BLaER1 (cell line): ENCODE data around the gene WDR20.

Experiments
- H3K27ac ChIP-seq: shearing (Covaris generic); formaldehyde crosslinking; 2 replicates; pipeline ENCODE4 v1.8.1; 2022
- H3K27me3 ChIP-seq: shearing (Covaris generic); formaldehyde crosslinking; 2 replicates; pipeline ENCODE4 v1.8.1; 2022
- H3K36me3 ChIP-seq: shearing (Covaris generic); formaldehyde crosslinking; 2 replicates; pipeline ENCODE4 v1.8.1; 2022
- H3K4me1 ChIP-seq: shearing (Covaris generic); formaldehyde crosslinking; 2 replicates; pipeline ENCODE4 v1.8.1; 2022
- H3K4me2 ChIP-seq: shearing (Covaris generic); formaldehyde crosslinking; 2 replicates; pipeline ENCODE4 v1.8.1; 2022
- H3K4me3 ChIP-seq: shearing (Covaris generic); formaldehyde crosslinking; 2 replicates; pipeline ENCODE4 v1.8.1; 2022
- H3K9ac ChIP-seq: shearing (Covaris generic); formaldehyde crosslinking; 2 replicates; pipeline ENCODE4 v1.8.1; 2022
- H3K9me3 ChIP-seq: shearing (Covaris generic); formaldehyde crosslinking; 2 replicates; pipeline ENCODE4 v1.8.1; 2022
- H4K20me1 ChIP-seq: shearing (Covaris generic); formaldehyde crosslinking; 2 replicates; pipeline ENCODE4 v1.8.1; 2022
- Cebpa-rat ChIP-seq: shearing (Covaris generic); IDR thresholded peaks from 2 replicates; pipeline ENCODE4 v1.8.1; 2022

The WDR20 gene

GRCh38 chr14:102213984-102214658 lies 74.4 kb downstream of the WDR20 start:
- TF ChIP-seq Cebpa-rat: no peak
- Histone ChIP-seq H4K20me1 (peaks cover 90% of the 10 kb centered on the region), H3K9me3 (no peaks in the 10 kb centered on the region), H3K4me2 (no peak overlapping the region), H3K27me3 (no peaks in the 10 kb centered on the region), H3K27ac (no peak overlapping the region), H3K36me3 (peaks cover 65% of the 10 kb centered on the region), H3K9ac (no peak overlapping the region), H3K4me1 (peaks cover 44% of the 10 kb centered on the region), H3K4me3 (no peak overlapping the region)

- H3K9me3 ChIP-seq: no peaks in the 10 kb centered on the region
- H3K4me1 ChIP-seq: peaks cover 54% of the 10 kb centered on the region
- H3K27ac ChIP-seq: no peak overlapping the region
- H4K20me1 ChIP-seq: peaks cover 94% of the 10 kb centered on the region
- H3K4me3 ChIP-seq: no peak overlapping the region
- H3K9ac ChIP-seq: 0 out of 2 replicates have a peak overlapping the region, but pooled peaks have one; percentile 43
- no peaks in the 10 kb centered on the region for H3K27me3 ChIP-seq
- no peak for TF ChIP-seq Cebpa-rat
- peak overlapping the region; percentile 75 for H3K4me2 ChIP-seq
- H3K36me3 ChIP-seq: peaks cover 61% of the 10 kb centered on the region
Measured at GRCh38 chr14:102215071-102215470, 75.4 kb downstream of the WDR20 start.

GRCh38 chr14:102215576-102216250 lies 76.0 kb downstream of the WDR20 start:
- H3K27me3 ChIP-seq: no peaks in the 10 kb centered on the region
- no peak overlapping the region for H3K27ac ChIP-seq
- H3K4me1 ChIP-seq: peaks cover 60% of the 10 kb centered on the region
- H3K9me3 ChIP-seq: no peaks in the 10 kb centered on the region
- TF ChIP-seq Cebpa-rat: no peak
- H4K20me1 ChIP-seq: peaks cover 100% of the 10 kb centered on the region
- no peak overlapping the region for H3K4me3 ChIP-seq
- peaks cover 56% of the 10 kb centered on the region for H3K36me3 ChIP-seq
- H3K4me2 ChIP-seq: peak overlapping the region; percentile 75
- peak overlapping the region; percentile 43; the same call in 1 of the 2 replicates for H3K9ac ChIP-seq

- peaks cover 92% of the 10 kb centered on the region for H4K20me1 ChIP-seq
- H3K4me3 ChIP-seq: no peak overlapping the region
- H3K9me3 ChIP-seq: no peaks in the 10 kb centered on the region
- TF ChIP-seq Cebpa-rat: no peak
- no peak overlapping the region for H3K9ac ChIP-seq
- peaks cover 68% of the 10 kb centered on the region for H3K4me1 ChIP-seq
- peak overlapping the region; percentile 75 for H3K4me2 ChIP-seq
- peaks cover 48% of the 10 kb centered on the region for H3K36me3 ChIP-seq
- no peak overlapping the region; the same call in 1 of the 2 replicates for H3K27ac ChIP-seq
- no peaks in the 10 kb centered on the region for H3K27me3 ChIP-seq
Measured at GRCh38 chr14:102217399-102217798, 77.7 kb downstream of the WDR20 start.

GRCh38 chr14:102217987-102218421 lies 78.3 kb downstream of the WDR20 start:
- Histone ChIP-seq H3K9ac (0 out of 2 replicates have a peak overlapping the region, but pooled peaks have one; percentile 43), H3K4me3 (no peak overlapping the region)

GRCh38 chr14:102218688-102219087 lies 79.0 kb downstream of the WDR20 start:
- no peaks in the 10 kb centered on the region for H3K27me3 ChIP-seq
- no peak for TF ChIP-seq Cebpa-rat
- H3K4me3 ChIP-seq: no peak overlapping the region
- H3K9me3 ChIP-seq: no peaks in the 10 kb centered on the region
- peaks cover 68% of the 10 kb centered on the region for H3K4me1 ChIP-seq
- peak overlapping the region; percentile 75 for H3K4me2 ChIP-seq
- peaks cover 40% of the 10 kb centered on the region for H3K36me3 ChIP-seq
- no peak overlapping the region for H3K9ac ChIP-seq
- peaks cover 79% of the 10 kb centered on the region for H4K20me1 ChIP-seq
- H3K27ac ChIP-seq: no peak overlapping the region

More at GRCh38 chr14:102217987-102218421, 78.3 kb downstream of the WDR20 start:
- Histone ChIP-seq H4K20me1 (peaks cover 86% of the 10 kb centered on the region), H3K27ac (no peak overlapping the region; the same call in 1 of the 2 replicates), H3K4me2 (peak overlapping the region; percentile 75), H3K27me3 (no peaks in the 10 kb centered on the region), H3K4me1 (peaks cover 68% of the 10 kb centered on the region), H3K36me3 (peaks cover 47% of the 10 kb centered on the region), H3K9me3 (no peaks in the 10 kb centered on the region)
- no peak for TF ChIP-seq Cebpa-rat

- H3K9ac ChIP-seq: no peak overlapping the region
- H3K4me1 ChIP-seq: peaks cover 68% of the 10 kb centered on the region
- H3K9me3 ChIP-seq: no peaks in the 10 kb centered on the region
- no peak overlapping the region for H3K4me3 ChIP-seq
- H3K27ac ChIP-seq: peak overlapping the region; percentile 49
- H4K20me1 ChIP-seq: peaks cover 72% of the 10 kb centered on the region
- no peak for TF ChIP-seq Cebpa-rat
- no peaks in the 10 kb centered on the region for H3K27me3 ChIP-seq
- H3K36me3 ChIP-seq: peaks cover 36% of the 10 kb centered on the region
- peak overlapping the region; percentile 75 for H3K4me2 ChIP-seq
Measured at GRCh38 chr14:102219316-102219715, 79.6 kb downstream of the WDR20 start.

- H3K9me3 ChIP-seq: no peaks in the 10 kb centered on the region
- peaks cover 65% of the 10 kb centered on the region for H4K20me1 ChIP-seq
- no peak for TF ChIP-seq Cebpa-rat
- peaks cover 64% of the 10 kb centered on the region for H3K4me1 ChIP-seq
- peak overlapping the region; percentile 75 for H3K4me2 ChIP-seq
- H3K27me3 ChIP-seq: no peaks in the 10 kb centered on the region
- H3K27ac ChIP-seq: no peak overlapping the region
- H3K9ac ChIP-seq: no peak overlapping the region
- H3K4me3 ChIP-seq: no peak overlapping the region
- peaks cover 36% of the 10 kb centered on the region for H3K36me3 ChIP-seq
Measured at GRCh38 chr14:102220031-102220430, 80.3 kb downstream of the WDR20 start.

GRCh38 chr14:102221026-102221425 lies 81.3 kb downstream of the WDR20 start:
- no peak overlapping the region for H3K9ac ChIP-seq
- H3K4me2 ChIP-seq: no peak overlapping the region
- H3K27ac ChIP-seq: no peak overlapping the region; the same call in 1 of the 2 replicates

GRCh38 chr14:102222009-102222575 lies 82.4 kb downstream of the WDR20 start:
- peaks cover 57% of the 10 kb centered on the region for H3K4me1 ChIP-seq
- TF ChIP-seq Cebpa-rat: no peak

More at GRCh38 chr14:102221026-102221425, 81.3 kb downstream of the WDR20 start:
- TF ChIP-seq Cebpa-rat: no peak
- H3K4me3 ChIP-seq: no peak overlapping the region
- H3K36me3 ChIP-seq: peaks cover 36% of the 10 kb centered on the region
- no peaks in the 10 kb centered on the region for H3K9me3 ChIP-seq
- H4K20me1 ChIP-seq: peaks cover 55% of the 10 kb centered on the region
- H3K27me3 ChIP-seq: no peaks in the 10 kb centered on the region
- H3K4me1 ChIP-seq: peaks cover 60% of the 10 kb centered on the region

More at GRCh38 chr14:102222009-102222575, 82.4 kb downstream of the WDR20 start:
- H3K4me2 ChIP-seq: no peak overlapping the region
- H3K4me3 ChIP-seq: no peak overlapping the region
- H4K20me1 ChIP-seq: peaks cover 45% of the 10 kb centered on the region
- H3K9ac ChIP-seq: no peak overlapping the region
- H3K27me3 ChIP-seq: no peaks in the 10 kb centered on the region
- no peaks in the 10 kb centered on the region for H3K9me3 ChIP-seq
- H3K36me3 ChIP-seq: peaks cover 35% of the 10 kb centered on the region
- no peak overlapping the region for H3K27ac ChIP-seq
